SK-N-MC (cell line): Measurements from ENCODE around the gene PLA2G15.
A peak's percentile ranks its signal among the peaks of the same experiment; 100 is the strongest.

Source experiments
- DNase-seq: peaks from one replicate; pipeline ENCODE4 v3.0.0-alpha.2; 2011; ENCODE audit warnings: low read depth, low spot score
- H3K27ac ChIP-seq: fragments of 200-600 bp; sonication (generic); 2 replicates; pipeline ENCODE4 v1.5.1; 2016; ENCODE audit warnings: mixed run types
- H3K36me3 ChIP-seq: fragments of 200-600 bp; sonication (generic); 2 replicates; pipeline ENCODE4 v1.6.1; 2017; ENCODE audit warnings: antibody characterized with exemption, low read length, mixed read lengths; ENCODE audit not compliant: insufficient read depth
- H3K4me3 ChIP-seq: fragments of 200-600 bp; sonication (generic); 2 replicates; pipeline ENCODE4 v1.5.1; 2016
- H3K9ac ChIP-seq: fragments of 200-600 bp; sonication (generic); 2 replicates; pipeline ENCODE4 v1.8.0; 2017; ENCODE audit warnings: mixed run types, mixed read lengths; ENCODE audit not compliant: insufficient read length
- H3K9me3 ChIP-seq: fragments of 200-600 bp; sonication (generic); 2 replicates; pipeline ENCODE4 v1.6.1; 2017; ENCODE audit warnings: low read depth, mild to moderate bottlenecking, antibody characterized with exemption, low read length, moderate library complexity, mixed read lengths
- EZH2 ChIP-seq: fragments of 200-600 bp; sonication (generic); IDR thresholded peaks from one replicate; pipeline ENCODE4 v1.6.1; 2017; ENCODE audit warnings: antibody characterized with exemption
- FOXP2 ChIP-seq: optimal IDR thresholded peaks from 2 replicates; pipeline ENCODE3; 2011; ENCODE audit warnings: mild to moderate bottlenecking, moderate library complexity; ENCODE audit not compliant: insufficient read depth; ENCODE audit errors: extremely low read length, control extremely low read depth
- POLR2AphosphoS5 ChIP-seq: IDR thresholded peaks from 2 replicates; pipeline ENCODE4 v1.6.1; 2012; ENCODE audit warnings: mild to moderate bottlenecking, low read depth, low read length, borderline replicate concordance

The PLA2G15 gene

DNA sequence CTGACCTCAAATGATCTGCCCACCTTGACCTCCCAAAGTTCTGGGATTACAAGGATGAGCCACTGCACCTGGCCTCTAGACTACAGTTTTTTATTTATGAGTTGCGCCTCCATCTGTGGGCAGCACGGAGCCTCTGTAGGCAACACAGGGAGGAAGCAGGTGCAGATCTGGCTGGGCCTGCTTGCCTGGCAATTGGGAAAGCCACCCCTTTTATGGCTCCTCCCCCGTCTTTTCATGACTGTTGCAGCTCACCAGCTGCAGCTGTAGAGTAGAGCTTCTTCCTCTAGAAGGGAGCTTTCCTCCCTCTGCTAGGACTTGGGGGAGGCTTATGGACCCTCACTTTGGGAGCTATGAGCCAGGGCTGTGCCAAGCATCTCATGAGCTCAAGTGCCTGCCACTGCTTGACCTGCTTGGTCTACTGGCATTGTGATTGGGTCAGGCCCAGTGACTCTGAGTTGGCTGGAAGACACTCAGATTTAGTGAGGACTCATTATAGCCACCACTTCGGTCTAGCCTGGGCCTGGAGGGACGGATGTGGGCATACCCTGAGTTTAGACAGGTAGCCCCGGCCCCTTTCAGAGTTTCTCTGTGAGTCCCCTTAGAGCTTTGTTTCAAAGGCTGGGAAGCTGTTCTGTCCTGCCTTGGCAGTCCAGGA, 12.2 kb downstream of the PLA2G15 start:
- no peak for DNase-seq
- H3K36me3 ChIP-seq: no peaks in the 10 kb centered on the region
- H3K9ac ChIP-seq: no peak overlapping the region
- H3K9me3 ChIP-seq: no peaks in the 10 kb centered on the region
- H3K4me3 ChIP-seq: no peak overlapping the region
- H3K27ac ChIP-seq: no peak overlapping the region
- TF ChIP-seq EZH2 (no peak), FOXP2 (no peak), POLR2AphosphoS5 (no peak)

DNA sequence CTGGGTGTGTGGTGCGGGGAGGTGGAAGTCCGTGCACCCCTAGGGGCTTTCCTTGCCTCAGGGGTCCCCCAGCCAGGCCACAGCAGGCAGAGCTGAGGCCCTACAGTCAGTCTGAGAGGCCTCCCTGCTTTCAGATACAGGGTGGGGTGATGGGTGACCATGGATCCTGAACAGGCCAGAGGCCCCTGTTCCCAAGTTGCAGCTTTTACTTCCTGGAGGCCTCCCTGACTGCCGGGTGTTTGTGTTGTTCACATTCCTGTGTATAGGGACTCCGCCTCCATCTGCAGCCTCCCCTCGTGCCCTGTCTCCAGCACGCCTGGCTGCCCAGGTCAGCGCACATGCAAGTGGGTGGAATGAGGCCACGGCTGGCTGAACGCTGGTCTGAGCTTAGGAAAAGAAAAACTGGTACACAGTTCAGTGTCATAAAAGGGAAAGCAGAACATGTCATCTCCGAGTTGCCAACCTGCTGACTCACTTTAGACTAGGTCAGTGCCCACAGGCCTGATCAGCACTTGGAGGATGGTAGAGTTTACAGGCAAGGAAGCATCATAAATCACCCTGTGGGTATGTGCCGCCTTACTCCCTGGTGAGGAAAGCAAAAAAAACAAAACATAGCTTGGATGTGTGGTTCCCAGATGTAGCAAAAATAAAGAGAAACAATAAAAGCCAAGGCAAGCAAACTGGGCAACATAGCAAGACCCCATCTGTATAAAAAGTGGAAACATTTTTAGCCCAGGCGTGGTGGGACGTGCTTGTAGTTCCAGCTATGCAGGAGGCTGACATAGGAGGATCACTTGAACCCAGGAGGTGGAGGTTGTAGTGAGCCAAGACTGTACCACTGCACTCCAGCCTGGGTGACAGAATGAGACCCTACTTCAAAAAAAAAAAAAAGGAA, 13.0 kb downstream of the PLA2G15 start:
- Histone ChIP-seq H3K36me3 (no peaks in the 10 kb centered on the region), H3K27ac (no peak overlapping the region), H3K9me3 (no peaks in the 10 kb centered on the region), H3K4me3 (no peak overlapping the region), H3K9ac (no peak overlapping the region)
- no peak for DNase-seq
- TF ChIP-seq FOXP2 (no peak), POLR2AphosphoS5 (no peak), EZH2 (no peak)

DNA sequence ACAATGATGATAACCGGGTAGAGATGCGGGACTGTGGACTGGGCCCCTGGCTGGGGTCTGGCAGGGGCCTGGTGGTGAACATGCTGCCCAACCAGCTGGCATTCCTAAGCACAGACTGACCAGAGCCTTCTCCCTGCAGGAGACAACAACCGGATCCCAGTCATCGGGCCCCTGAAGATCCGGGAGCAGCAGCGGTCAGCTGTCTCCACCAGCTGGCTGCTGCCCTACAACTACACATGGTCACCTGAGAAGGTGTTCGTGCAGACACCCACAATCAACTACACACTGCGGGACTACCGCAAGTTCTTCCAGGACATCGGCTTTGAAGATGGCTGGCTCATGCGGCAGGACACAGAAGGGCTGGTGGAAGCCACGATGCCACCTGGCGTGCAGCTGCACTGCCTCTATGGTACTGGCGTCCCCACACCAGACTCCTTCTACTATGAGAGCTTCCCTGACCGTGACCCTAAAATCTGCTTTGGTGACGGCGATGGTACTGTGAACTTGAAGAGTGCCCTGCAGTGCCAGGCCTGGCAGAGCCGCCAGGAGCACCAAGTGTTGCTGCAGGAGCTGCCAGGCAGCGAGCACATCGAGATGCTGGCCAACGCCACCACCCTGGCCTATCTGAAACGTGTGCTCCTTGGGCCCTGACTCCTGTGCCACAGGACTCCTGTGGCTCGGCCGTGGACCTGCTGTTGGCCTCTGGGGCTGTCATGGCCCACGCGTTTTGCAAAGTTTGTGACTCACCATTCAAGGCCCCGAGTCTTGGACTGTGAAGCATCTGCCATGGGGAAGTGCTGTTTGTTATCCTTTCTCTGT, 14.0 kb downstream of the PLA2G15 start:
- no peak overlapping the region for H3K9ac ChIP-seq
- no peak for DNase-seq
- no peaks in the 10 kb centered on the region for H3K9me3 ChIP-seq
- TF ChIP-seq EZH2 (no peak), POLR2AphosphoS5 (no peak), FOXP2 (no peak)
- no peak overlapping the region for H3K27ac ChIP-seq
- no peak overlapping the region for H3K4me3 ChIP-seq
- no peaks in the 10 kb centered on the region for H3K36me3 ChIP-seq

DNA sequence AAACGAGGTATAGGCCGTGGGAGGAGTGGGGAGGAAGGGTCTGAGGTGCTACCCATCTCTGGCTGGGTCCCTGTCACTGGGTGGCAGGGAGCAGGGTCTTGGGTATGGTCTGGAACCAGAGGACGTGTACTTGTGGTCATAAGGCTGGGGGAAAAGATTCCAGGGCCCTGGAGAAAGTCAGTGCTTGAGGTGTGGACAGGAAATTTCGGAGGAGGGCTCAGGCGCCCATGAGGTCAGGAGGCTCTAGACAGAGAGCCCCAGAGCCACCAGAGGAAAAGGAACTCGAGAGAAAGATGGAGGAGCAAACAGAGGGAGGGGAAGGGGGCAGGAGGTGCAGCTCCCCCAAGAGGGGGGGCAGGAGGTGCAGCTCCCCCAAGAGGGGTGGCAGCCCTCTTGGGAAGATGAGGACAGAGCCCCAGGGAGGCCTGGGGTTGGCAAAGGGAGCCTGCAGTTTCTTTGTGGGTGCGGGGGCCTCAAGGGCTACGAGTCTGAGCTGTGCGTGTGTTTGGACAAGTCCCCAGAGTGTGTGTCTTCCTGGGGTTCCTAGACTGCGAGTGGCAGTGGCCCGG, 18.5 kb downstream of the PLA2G15 start:
- H3K27ac ChIP-seq: no peak overlapping the region
- H3K9me3 ChIP-seq: no peaks in the 10 kb centered on the region
- H3K36me3 ChIP-seq: no peaks in the 10 kb centered on the region
- H3K9ac ChIP-seq: peak overlapping the region; percentile 63
- no peak for DNase-seq
- no peak for TF ChIP-seq EZH2
- TF ChIP-seq FOXP2: no peak
- TF ChIP-seq POLR2AphosphoS5: no peak
- peak overlapping the region; percentile 85 for H3K4me3 ChIP-seq

DNA sequence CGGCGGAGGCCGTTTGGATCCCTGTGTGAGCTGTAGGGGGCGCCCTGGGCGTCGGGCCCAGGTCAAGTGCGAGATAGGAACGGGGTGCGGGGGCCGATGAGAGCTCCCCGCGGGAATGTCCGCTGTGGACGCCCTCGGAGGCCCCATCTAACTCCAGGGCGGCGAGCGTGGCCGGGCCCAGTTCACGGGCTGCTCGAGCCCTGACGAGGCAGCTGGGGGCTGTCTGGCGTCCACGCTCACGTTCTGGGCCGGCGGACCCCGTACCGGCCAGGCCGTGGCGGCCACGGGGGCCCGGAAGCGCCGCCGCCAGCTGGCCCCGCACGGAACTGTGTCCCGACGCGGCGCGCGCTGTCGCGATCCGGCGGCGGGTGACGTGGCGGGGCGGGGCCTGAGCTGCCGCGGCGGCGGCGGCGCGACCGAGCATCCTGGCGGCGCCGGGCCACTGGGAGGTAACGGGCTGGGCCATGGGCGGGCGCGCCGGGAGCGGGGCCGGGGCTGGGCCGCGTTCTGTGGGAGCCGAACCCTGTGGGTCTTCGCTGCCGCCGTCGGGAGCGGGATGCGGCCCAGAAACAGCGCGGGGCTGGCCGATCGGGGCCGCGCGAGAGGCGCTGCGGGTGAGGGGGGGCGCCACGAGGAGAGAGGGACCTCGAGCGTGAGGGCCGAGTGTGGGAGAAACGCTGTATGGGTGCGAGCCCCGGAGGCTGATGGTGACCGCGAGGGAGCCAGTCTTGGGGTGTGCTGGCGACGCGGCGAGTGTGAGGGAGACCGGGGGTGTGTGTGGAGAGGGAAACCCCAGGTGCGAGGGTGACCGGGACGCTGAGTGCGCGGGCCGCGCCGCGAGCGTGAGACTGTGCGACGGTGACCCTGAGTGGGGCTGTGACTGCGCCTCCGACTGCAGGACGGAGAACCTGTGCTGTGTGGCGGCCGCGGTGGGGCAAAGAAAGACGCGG, 19.2 kb downstream of the PLA2G15 start, which contains the start of gene SLC7A6:
SLC7A6 (plus strand) TSS at position 399 of the 950 bp plus-strand sequence. CDS start 10,201 bp downstream, outside the sequence.
- TF ChIP-seq FOXP2: no peak
- no peak for TF ChIP-seq EZH2
- TF ChIP-seq POLR2AphosphoS5: no peak

DNA sequence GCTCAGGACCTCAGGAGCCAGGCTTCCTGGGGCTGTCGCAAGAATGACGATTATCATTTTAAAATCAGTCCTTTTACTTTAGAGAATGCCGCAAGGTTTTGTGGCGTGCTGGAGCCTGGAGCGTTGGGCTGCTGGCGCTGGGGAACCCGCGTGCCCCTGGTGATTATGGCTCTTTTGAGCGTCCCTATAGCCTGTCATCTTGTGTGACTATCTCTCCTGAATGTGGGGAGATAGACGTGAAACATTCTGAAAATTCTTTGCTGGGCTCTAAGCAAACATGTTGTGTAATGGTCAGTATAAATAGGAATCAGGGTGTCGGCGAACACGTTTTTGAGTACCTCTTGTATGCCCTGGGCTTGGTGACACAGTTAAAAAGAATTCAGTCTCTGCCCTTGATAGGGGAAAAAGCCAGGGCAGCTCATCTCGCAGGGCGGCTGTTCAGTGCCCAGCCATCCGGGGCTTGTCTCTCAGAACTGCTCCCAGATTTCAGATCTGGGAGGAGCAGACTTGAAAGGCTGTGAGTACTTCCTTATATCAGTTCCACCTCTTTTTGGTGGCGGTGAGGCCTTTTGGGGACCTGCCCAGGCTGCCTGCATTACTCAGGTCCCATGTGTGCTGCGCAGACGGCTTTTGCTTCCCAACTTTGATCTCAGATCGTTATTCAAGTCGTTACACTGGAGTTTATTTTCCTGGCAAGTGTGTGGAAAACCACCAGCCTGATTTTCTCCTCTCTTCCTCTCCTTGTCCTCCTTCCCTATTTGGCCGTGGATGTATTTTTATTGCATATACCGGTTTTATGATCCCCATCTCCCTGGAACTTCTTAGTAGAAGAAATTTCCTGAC, 20.1 kb downstream of the PLA2G15 start:
- DNase-seq: no peak
- H3K27ac ChIP-seq: no peak overlapping the region
- H3K4me3 ChIP-seq: peak overlapping the region; percentile 85
- H3K9ac ChIP-seq: peak overlapping the region; percentile 64
- TF ChIP-seq POLR2AphosphoS5 (no peak), FOXP2 (no peak), EZH2 (no peak)
- H3K9me3 ChIP-seq: no peaks in the 10 kb centered on the region
- no peaks in the 10 kb centered on the region for H3K36me3 ChIP-seq

More for the DNA sequence above, 19.2 kb downstream of the PLA2G15 start, which contains the start of gene SLC7A6:
- Histone ChIP-seq H3K4me3 (peak within 1 kb of the TSS; percentile 85), H3K9me3 (no peaks in the 10 kb centered on the region), H3K27ac (no peak within 1 kb of the TSS), H3K9ac (peak within 1 kb of the TSS; percentile 64), H3K36me3 (no peaks in the 10 kb centered on the region)
- DNase-seq: no peak
